Measurements from ENCODE around the gene TBC1D8B. TPM values are rescaled to one million over a fixed set of nuclear protein-coding genes. Genes with fewer than 3 reads are reported as not detected.

Gene TBC1D8B
- total RNA-seq, 4 donors from 2014 or later = 5.3 to 27.9 (median 10.0) TPM

DNA sequence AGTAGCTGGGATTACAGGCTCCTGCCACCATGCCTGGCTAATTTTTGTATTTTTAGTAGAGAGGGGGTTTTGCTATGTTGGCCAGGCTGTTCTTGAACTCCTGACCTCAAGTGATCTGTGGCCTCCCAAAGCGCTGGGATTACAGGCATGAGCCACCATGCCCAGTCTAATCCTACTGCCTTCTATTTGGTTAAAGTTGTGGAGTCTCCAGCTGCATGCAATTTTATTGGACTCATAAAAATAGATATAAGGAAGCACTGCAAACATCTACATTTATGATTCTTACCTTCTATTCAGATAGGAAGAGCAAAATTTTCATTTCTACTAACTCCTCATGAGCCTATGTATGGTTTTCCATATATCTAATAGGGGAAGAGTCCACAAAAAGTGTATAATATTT lies 87.0 kb downstream of the TBC1D8B start:
- TF ChIP-seq, protein P1, sequence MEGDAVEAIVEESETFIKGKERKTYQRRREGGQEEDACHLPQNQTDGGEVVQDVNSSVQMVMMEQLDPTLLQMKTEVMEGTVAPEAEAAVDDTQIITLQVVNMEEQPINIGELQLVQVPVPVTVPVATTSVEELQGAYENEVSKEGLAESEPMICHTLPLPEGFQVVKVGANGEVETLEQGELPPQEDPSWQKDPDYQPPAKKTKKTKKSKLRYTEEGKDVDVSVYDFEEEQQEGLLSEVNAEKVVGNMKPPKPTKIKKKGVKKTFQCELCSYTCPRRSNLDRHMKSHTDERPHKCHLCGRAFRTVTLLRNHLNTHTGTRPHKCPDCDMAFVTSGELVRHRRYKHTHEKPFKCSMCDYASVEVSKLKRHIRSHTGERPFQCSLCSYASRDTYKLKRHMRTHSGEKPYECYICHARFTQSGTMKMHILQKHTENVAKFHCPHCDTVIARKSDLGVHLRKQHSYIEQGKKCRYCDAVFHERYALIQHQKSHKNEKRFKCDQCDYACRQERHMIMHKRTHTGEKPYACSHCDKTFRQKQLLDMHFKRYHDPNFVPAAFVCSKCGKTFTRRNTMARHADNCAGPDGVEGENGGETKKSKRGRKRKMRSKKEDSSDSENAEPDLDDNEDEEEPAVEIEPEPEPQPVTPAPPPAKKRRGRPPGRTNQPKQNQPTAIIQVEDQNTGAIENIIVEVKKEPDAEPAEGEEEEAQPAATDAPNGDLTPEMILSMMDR (IDR thresholded peaks at IDR 0.05) = no peak
- TF ChIP-seq POLR2A (IDR thresholded peaks at IDR 0.05) = no peak
- no peaks in the 10 kb centered on the region for H3K9me3 ChIP-seq
- H3K27me3 ChIP-seq = peaks cover 0 to 5% of the 10 kb centered on the region in 2 donors
- DNase-seq = no peak
- intact Hi-C loops (cut with DNase I; ENCODE audit: low total_unique reads) = no loop called here
- H3K4me1 ChIP-seq = no peaks in the 10 kb centered on the region
- no peak overlapping the region for H3K4me3 ChIP-seq
- no peaks in the 10 kb centered on the region for H3K36me3 ChIP-seq
- no peak overlapping the region for H3K27ac ChIP-seq

DNA sequence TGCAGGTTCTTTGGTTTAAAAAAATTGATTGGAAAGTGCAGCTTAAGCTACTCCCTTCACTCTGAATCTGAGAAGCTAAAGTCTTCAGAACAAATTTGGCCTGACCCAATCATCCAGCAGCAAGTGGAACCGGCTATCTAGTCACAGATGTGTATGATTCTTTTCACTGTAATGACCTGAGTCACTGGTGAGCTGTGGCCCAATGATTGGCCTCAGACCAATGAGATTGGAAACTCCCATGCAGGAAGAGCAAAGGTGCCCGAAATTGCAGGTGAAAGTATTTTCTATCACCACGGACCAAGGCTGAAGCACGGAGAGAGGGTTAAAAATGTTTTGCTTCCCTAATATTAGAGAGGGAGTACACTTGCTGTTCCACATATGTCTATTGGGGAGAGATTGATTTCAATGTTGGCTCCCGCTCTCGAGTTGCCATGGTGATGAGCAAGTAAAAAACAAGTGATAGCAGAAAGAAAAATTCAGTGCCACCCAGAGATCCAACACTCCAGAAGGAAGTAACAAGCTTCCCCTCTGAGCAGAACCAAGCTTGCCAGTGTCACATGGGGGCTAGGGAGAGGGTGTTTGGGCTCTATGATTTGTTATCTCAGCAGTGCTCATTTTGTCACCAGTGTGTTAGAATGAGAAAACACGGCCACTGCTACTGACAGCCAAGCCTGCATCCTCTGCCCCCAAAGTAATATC lies 89.4 kb downstream of the TBC1D8B start:
- Histone ChIP-seq H3K4me3 (no peak overlapping the region), H3K9me3 (no peaks in the 10 kb centered on the region), H3K27me3 (peaks cover 0 to 5% of the 10 kb centered on the region in 2 donors), H3K27ac (no peak overlapping the region), H3K4me1 (no peaks in the 10 kb centered on the region), H3K36me3 (no peaks in the 10 kb centered on the region)
- TF ChIP-seq, protein P1 (IDR thresholded peaks at IDR 0.05) = no peak
- TF ChIP-seq POLR2A (IDR thresholded peaks at IDR 0.05) = no peak
- DNase-seq = no peak
- intact Hi-C loops (cut with DNase I; ENCODE audit: low total_unique reads) = no loop called here

DNA sequence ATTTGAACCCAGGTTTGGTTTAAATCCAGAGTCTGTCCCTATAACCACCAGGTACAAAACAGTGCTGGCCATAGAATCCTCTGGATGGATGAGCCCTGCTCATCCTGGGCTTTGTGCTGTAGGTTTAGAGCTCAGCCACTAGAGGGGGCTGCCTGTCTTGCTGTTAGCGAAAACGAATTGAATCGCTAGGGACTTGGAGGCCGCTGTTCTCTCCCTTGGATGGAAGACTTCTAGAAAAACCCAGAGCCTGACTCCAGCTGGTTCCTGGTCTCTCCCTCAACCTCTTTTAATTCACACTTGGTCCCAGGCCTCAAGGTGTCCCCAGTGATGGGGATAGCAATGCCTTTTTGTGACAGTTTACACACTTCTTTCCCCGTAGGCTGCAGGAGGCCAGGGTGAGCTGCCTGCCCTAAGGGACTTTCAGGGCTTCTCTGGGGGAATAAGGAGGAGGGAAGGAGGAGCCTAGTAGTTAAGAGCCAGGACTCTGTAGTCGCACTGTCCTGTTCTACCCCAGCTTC lies 92.0 kb downstream of the TBC1D8B start:
- Histone ChIP-seq H3K27me3 (peaks cover 0 to 5% of the 10 kb centered on the region in 2 donors), H3K36me3 (no peaks in the 10 kb centered on the region), H3K27ac (peak overlapping the region; percentile 38 to 53), H3K4me3 (no peak overlapping the region), H3K9me3 (no peaks in the 10 kb centered on the region), H3K4me1 (no peaks in the 10 kb centered on the region)
- peak; percentile 46 to 52 for DNase-seq
- no peak for TF ChIP-seq POLR2A (IDR thresholded peaks at IDR 0.05)
- TF ChIP-seq, protein P1 (IDR thresholded peaks at IDR 0.05) = peak; percentile 58 to 77 (median 63)
- intact Hi-C loops (cut with DNase I; ENCODE audit: low total_unique reads) = no loop called here

DNA sequence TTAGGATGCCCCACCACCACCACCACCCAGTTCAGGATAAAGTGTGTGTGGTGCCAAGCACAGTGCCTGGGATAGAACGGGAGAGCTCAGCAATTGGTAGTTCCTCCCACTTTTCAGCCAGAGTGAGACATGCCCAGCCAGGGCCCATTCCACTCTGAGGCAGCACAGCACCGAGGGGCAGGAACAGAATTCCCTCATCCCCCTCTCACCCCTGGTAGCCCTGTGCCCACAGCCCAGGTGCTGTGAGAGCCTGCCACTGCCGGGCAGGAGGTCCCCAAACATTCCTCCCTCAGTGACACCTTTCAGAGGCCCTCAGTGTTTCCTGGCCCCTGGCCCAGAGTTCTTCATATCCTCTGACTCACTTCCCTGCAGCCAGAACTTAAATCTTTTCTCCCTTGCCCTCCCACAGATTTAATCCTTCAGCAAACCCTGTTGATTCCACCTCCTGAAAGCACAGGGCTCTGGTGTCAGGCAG lies 92.5 kb downstream of the TBC1D8B start:
- Histone ChIP-seq H3K9me3 (no peaks in the 10 kb centered on the region), H3K4me1 (no peaks in the 10 kb centered on the region), H3K4me3 (no peak overlapping the region), H3K36me3 (no peaks in the 10 kb centered on the region), H3K27me3 (peaks cover 0 to 5% of the 10 kb centered on the region in 2 donors), H3K27ac (peak overlapping the region; percentile 38 to 53)
- peak; percentile 33 to 50 for DNase-seq
- intact Hi-C loops (cut with DNase I; ENCODE audit: low total_unique reads) = no loop called here
- TF ChIP-seq, protein P1 (IDR thresholded peaks at IDR 0.05) = no peak
- no peak for TF ChIP-seq POLR2A (IDR thresholded peaks at IDR 0.05)

DNA sequence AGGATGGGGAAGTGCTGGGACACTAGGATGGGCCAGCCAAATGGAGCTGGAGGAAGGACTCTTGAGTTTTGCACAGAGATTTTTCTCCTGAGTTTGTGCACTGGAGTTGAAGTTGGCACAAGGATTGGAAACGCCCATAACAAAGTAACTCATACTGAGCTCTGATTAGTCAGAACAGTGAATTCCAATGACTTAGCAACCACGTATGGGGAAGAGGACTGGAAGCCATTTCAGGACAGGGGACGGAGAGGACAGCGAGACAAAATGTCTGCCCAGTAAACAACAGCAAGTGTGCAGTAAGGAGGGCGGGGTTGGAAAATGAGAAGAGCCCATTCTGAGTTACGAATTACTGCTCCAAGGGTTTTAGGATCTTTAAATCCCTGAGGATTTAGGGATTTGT lies 94.8 kb downstream of the TBC1D8B start:
- intact Hi-C loops (cut with DNase I; ENCODE audit: low total_unique reads) = no loop called here
- TF ChIP-seq, protein P1 (IDR thresholded peaks at IDR 0.05) = no peak
- TF ChIP-seq POLR2A (IDR thresholded peaks at IDR 0.05) = no peak
- DNase-seq = no peak
- no peak overlapping the region for H3K4me3 ChIP-seq
- H3K27me3 ChIP-seq = peaks cover 0 to 5% of the 10 kb centered on the region in 2 donors
- H3K9me3 ChIP-seq = no peaks in the 10 kb centered on the region
- H3K4me1 ChIP-seq = no peaks in the 10 kb centered on the region
- no peak overlapping the region for H3K27ac ChIP-seq
- H3K36me3 ChIP-seq = no peaks in the 10 kb centered on the region

Data from uterus (tissue), 4 donors.